GM12875 (cell line): Measurements from ENCODE around the gene ZNF135.

Source experiments
- H3K4me3 ChIP-seq: one replicate; pipeline ENCODE4 v1.5.1; 2011; ENCODE audit warnings: low read depth, low read length, control low read depth
- CTCF ChIP-seq: IDR thresholded peaks from 2 replicates; pipeline ENCODE4 v1.5.1; 2011; ENCODE audit warnings: low read depth, mild to moderate bottlenecking, control low read depth, inconsistent platforms, low read length, moderate library complexity, borderline replicate concordance; ENCODE audit not compliant: insufficient read depth

Gene ZNF135

GRCh38 chr19:58107778-58108545 is 48.9 kb downstream of the ZNF135 start:
- H3K4me3 ChIP-seq, result no peak overlapping the region
- TF ChIP-seq CTCF, result no peak

- no peak for TF ChIP-seq CTCF
- H3K4me3 ChIP-seq, result no peak overlapping the region
Observed at GRCh38 chr19:58108546-58108817, 49.4 kb downstream of the ZNF135 start.

- no peak for TF ChIP-seq CTCF
- H3K4me3 ChIP-seq, result no peak overlapping the region
Observed at GRCh38 chr19:58117841-58118575, 58.9 kb downstream of the ZNF135 start.

DNA sequence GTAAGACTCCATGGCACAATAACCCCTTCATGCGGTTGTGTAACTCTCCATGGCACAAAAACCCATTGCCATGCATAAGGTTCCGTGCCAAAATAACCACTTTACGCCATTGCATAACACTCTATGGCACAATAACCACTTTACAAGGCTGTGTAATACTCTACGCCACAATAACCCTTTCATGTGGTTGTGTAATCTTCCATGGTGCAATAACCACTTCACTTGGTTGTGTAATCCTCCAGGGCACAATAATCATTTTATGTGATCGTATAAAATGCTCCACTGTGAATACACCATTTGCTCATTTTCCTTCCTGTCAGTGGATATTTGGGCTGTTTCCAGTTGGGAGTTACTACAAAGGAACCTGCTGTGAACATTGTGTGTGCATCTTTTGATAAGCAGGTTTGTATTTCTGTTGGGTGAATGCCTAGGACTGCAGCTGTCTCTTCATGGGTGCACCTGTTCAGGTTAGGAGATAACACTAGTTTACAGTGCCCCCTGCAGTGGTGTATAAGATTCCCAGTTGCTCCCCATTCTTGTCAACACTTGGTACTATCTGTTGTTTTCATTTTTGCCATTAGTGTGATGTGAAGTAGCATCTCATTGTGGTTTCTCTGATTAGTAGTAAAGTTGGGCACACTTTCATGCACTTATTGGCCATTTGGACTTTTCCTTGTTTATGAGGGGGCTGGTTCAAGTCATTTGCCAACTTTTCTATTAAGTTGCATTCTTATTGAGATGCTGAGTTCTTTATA is 60.1 kb downstream of the ZNF135 start:
- H3K4me3 ChIP-seq, result no peak overlapping the region
- TF ChIP-seq CTCF, result no peak
